DMS53 (cell line): ENCODE results near the gene SFMBT2.
A peak's percentile ranks its signal among the peaks of the same experiment; 100 is the strongest.
"Not testable (repeated sequence)": the region's sequence is repeated elsewhere in the genome, so short reads cannot be mapped to it uniquely, and the experiment has no call there.

Source experiments
- DNase-seq: peaks from one replicate; lab custom pipeline; 2025; lab: John Stamatoyannopoulos, UW

The SFMBT2 gene

DNA sequence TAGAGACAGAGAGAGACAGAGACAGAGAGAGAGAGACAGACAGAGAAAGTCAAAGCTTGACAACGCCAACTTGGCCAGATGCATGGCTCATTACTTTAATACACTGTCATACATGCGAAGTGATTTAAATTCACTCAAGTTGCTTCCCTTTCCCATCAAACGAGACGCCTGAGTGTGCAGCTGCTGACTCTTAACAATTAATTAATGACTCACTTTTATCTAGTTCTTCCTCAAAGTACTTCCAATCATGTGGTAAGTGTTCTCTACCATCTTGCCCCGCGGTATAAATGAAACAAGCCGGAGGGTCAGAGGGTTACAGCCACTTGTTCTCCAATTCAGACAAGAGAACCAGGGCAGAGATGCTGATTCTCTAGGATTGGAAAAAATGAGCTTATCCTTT is 90.8 kb downstream of the SFMBT2 start:
- no peak for DNase-seq

DNA sequence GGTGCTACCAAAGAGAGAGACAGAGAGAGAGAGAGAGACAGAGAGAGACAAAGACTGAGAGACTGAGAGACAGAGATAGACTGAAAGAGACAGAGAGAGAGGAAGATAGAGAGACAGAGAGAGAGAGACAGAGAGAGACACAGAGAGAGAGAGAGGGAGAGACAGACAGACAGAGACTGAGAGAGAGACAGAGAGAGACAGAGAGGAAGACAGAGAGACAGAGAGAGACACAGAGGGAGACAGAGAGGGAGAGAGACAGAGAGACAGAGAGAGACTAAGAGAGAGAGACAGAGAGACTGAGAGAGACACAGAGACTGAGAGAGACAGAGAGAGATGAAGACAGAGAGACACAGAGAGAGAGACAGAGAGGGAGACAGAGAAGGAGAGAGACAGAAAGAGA is 91.2 kb downstream of the SFMBT2 start:
- no peak for DNase-seq

DNA sequence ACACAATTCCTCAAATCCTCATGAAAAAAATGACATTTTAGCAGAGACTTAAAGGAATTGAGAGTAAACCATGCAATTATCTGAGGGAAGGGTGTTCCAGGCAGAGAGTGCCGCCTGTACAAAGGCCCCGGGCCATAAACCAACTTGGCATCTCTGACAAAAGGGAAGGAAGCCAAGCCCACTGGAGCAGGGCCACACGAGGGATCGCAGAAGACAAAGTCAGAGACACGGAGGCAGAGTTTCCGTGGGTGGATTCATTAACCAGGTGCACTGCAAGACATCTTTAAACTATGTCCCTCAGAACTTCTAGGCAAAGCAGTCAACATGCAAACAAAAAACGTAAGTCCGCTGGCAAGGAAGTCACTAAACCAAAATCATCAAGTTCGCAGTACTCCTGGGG is 92.0 kb downstream of the SFMBT2 start:
- DNase-seq: no peak

DNA sequence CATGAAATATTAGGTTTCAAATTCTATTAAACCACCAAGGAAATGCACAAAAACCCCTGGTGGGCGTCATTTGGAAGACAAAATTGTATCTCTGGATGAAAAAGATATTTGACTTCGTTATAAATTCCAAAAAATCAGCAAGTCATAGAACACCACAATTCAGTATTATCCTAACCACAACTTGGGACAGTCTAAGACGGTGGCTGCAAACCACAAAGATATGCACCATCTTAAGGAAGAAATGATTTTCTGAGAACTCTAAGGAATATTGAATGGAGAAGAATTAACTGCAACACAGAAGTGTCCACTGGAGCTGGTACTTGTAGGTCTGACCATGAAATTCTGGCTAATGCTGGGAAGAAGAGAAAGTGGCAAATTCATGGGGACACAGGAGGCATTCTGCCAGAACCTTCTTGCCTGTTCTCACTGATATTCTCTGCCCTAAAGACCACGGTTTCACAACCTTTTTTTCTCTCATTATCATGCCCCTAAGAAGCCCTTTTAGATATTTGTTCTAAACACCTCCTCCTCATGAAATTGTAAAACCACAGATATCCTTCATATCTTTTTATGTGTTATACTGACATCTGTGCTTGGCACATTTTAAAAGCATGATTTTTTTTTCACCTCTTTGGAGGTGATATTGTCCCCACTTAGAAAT is 92.9 kb downstream of the SFMBT2 start:
- DNase-seq: no peak

DNA sequence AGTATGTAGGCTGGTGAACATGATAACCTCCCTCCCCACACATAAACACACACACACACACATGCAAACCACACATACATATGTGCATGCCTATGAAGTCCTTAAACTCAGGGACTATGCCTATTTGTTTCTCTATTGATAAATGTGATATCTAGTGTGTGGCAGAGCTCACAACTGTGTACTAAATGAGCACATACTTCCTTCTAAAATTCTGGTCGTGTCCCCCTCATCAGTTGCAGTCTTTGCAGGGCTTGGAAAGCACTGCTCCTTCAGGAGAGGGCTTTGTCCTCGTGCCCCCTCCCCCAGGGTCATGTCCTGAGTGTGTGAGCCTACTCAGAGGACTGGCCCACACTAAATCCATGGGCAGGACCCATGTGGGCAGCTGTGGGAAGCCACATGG is 94.0 kb downstream of the SFMBT2 start:
- DNase-seq: no peak

DNA sequence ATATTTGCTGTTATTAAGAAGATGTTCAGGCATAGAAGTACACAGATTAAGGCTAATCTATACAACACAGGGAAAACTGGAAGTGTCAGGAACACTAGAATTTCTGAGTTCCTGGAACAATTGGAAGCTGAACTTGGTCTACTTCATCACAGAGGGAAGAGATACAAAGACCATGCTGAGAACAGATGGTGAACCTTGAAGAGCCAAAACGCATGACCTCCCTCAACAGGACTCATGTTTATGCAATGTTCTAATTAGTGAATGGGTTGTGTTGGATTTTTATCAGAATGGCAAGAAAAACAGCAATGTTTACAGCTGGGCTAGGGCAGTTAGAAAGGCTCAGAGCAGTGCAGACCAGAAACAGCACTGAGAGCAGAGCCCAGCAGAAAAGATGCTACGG is 94.9 kb downstream of the SFMBT2 start:
- DNase-seq: no peak

DNA sequence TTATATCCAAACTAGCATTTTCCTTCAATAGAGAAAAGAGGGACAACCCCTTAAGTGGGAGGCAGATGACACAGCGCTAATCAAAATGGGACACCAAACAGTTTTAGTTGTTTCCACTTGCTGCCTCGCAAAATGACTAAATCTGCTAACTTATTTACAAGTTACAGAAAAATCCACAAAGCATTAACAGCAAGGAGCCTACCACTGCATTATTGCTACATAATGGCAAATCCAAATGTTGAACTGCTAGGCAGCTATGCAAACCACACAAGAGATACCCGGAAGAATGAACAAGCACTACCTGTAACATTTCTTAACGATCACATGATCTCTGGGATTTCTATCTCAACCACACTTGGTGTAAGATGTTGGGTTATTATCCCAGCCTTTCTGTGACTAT is 96.7 kb downstream of the SFMBT2 start:
- DNase-seq: no peak

DNA sequence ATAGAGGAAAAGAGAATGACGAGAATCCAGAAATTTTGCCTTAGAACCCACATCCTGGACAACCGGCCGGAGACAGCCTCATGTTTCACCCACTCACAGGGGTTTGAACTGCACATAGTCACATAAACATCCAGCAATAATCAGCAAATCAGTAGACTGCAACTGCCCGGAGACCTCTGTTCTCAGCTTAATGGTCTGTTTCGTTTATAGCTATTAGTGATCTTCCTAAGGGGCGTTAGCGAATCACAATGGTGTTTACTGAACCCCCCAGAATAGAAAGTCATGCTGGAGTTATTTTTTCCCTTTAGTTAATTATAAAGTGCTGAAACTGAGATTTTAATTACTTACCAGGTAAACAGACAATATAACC is 98.4 kb downstream of the SFMBT2 start:
- no peak for DNase-seq

DNA sequence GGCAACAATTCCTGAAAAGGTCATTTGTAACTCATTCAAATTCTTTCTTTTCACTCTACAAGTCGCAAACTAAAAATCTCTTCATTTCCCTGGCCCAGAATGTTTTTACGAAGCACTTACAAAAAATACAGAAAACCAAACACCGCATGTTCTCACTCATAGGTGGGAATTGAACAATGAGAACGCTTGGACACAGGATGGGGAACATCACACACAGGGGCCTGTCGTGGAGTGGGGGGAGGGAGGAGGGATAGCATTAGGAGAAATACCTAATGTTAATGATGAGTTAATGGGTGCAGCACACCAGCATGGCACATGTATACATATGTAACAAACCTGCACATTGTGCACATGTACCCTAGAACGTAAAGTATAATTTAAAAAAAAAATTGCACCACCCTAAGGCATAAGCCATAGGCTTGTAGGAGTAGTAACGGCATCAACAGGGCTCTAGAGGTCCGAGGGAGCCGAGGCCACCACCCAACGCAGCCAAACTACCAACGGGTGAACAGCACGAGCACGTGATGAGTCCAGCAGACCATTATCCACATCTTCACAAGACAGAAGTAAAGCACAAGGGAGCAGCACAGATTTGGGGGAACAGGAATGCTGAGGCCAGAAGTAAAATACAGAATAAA is 98.9 kb downstream of the SFMBT2 start:
- not testable (repeated sequence) for DNase-seq

DNA sequence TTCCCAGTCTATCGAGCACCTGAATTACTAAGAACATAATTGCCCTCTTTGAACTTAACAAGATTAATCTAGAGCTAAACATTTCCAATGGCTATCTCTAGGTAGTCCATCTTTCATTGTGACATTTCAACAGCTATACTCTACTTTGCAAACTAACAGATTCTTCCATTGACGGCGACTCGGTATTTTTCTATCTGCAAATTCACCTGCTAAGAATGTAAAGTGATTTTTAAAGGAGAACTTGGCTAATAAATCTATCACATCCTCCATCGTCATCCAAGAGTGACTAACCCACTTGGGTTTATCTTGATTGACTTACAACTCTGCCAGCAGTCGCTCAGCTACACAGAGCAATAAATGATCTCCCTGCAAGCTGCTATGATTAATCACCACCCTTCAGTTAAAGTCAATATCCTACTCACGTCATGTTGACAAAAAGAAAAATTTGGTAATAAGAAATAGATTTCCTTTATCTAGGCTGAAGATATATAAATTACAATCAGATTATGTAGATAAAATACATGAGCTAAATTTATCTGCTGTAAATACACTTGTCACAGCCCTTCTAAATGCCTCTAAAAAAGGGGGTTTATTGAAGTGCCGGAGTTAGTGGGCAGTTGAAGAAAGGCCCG is 99.5 kb downstream of the SFMBT2 start:
- peak; percentile 8 for DNase-seq

DNA sequence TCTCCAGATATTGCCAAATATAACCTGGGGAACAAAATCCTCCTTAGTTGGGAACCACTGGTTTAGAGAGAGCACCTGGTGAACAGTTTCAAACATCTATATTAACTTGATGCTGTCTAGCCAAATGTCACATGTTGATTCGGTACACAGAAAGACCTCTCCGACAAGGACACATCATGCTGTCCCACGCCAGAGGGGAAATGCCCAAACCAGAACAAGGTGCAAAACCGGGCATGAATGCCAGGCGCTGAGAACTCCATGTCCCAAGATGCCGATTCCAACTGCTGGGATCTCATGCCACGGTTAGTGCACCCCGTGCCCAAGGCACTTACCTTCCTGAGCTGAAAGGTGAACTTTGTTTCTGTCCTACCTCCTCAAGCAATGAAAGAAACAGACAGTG is 100.8 kb downstream of the SFMBT2 start:
- no peak for DNase-seq

DNA sequence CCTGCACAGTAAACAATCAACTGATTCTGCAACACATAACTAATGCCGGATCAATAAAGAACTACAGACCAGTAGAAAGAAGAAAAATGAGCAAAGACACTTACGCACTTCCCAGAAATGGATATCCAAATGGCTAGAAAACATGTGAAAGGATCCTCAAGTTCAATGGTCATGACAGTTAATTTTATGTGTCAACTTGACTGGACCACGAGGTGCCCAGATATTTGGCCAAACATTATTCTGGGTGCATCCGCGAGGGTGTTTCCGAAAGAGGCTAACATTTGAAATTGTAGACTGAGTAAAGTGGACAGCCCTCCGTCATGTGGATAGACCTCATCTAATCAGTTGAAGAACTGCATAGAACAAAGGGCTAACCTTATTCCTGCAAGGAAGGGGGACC is 102.0 kb downstream of the SFMBT2 start:
- no peak for DNase-seq

DNA sequence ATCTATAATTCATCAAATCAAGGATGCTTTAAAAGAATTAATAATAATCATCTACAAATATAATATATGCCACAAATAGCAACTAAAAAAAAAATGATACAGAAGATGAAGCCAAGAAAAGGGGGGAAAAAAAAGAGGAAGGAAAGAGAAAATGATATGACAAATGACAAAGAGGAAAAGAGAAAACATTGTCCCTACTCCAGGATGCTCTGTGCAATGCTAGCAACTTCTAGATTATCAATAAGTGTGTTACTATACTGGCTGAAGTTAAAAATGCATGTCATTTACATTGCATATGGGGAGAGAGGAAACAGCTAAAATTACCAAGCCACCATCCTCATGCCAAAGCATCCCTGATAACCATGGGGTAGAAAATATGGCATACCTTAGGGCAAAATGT is 104.2 kb downstream of the SFMBT2 start:
- no peak for DNase-seq

DNA sequence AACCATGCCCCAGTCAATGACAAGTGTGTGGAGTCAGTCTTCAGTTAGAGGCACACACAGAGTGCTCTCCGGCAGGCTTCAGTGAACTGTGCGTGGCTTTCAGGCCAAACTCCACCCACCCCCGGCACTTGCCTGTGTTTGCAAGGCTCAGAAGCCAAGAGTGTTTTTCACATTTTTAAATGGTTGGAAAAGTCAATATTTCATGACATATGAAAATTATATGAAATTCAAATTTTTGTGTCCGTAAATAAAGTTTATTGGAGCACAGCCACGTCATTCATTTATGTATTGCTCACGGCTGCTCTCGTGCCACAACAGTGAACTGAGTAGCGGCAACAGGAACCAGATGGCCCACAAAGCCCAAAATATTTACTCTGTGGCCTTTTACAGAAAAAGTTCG is 104.7 kb downstream of the SFMBT2 start:
- no peak for DNase-seq

DNA sequence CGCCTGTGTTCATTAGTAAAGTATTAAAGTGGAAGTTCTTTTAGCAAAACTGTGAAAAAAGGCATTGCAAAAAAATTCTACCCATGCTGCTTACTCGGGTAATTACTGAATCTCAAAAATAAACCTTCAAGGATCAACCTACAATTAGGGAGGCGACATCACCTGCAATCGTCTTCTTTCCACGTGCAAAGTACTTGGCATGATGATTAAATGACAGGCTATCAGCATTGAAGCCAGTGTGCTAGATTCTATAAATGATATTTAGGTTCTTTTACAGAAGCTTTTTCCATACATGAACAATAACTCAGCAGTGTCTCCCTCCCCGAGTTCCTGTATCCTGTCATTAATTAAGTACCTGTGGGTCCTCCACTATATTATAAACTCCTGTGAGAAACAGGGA is 105.8 kb downstream of the SFMBT2 start:
- DNase-seq: no peak

DNA sequence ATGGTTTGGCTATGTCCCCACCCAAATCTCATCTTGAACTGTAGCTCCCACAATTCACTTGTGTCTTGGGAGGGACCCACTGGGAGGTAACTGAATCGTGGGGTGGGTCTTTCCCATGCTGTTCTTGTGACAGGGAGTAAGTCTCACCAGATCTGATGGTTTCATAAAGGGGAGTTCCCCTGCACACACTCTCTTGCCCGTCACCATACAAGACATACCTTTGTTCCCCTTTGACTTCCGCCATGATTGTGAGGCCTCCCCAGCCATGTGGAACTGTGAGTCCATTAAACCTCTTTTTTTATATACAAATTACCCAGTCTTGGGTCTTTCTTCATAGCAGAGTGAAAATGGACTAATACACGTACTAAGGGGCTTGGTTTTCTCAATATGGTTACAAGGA is 106.7 kb downstream of the SFMBT2 start:
- no peak for DNase-seq

DNA sequence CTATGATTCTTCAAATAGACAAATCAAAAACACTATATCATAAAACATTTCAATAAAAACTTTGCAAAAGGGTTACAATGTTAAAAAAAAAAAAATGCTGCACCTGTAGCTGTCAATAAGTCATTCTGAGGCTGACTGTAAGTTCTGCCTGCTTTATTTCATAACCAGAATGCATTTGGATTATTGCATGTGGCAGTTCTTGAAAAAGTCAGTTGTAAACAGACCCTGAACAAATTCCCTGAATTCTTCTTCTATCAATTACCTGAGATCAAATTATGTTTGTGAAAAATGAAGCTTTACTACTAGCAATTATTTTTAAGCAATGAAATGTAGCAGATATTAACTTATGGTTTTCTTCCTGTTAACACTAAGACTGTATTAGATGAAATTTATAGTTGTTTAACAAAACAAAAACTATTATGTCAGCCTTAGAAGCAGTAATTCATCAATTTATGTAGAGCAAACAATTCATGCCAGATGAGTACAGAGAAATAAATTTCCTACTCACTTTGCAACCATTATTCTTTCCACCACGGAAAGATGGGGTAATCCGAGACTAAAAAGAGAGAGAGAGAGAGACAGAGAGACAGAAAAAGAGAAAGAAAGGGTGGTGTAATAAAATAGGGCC is 107.8 kb downstream of the SFMBT2 start:
- DNase-seq: no peak

DNA sequence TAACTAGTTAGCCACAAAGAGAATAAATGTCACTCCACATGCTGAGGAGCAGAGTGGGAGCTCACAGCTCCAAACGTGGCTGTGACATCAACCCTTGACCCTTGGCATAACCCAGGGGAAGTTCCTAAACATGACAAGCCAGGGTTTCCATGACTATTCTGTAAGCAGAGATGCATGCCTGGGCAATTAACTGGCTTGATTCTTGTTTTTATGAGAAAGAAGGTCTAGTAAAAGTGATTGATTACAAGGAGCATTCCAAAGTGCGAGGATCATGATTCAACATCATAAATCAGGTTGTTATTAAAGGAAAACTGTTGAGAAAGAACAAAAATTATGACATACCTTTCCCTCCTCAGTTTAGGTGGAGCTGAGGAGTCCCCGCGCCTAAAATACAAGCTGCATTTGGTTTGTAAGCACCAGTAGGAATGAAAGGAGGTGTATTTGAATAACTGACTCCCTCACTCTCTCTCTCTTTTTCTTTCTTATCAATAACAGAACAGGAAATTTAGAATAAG is 108.4 kb downstream of the SFMBT2 start:
- DNase-seq: no peak

DNA sequence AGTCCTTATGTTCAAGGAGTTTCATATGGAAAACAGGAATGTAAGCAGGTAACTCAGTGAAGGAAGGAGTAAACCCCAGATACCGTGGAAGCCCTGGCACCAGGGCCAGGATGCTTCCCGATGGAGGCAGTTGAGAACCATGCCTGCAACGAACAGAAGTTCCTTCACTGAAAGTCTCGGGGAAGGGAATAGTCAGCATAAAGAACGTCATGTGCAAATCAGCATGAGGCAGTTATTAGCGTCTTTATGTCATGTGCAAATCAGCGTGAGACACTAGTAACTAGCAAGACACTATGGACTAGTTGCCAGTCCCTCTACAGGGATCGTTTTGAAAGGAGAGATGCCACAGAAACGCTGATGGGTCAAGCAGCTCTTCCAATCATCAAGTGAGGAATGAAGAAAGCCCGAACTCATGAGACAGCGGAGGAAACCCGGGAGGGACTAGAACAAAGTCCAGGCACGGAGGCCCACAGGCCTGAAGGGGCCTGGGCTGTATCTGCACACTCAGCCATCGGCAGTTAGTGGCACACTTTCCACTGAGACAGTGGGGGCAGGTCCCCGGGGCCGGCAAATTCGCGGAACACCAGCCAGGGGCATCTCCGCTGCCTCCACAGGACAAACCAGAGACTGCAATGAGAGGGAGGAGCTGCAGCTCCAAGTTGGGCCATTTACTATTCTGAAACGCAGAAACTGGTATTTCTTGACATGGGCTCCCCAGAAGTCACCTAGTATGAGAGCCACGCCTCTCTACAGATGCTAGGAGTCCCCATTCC is 109.6 kb downstream of the SFMBT2 start:
- DNase-seq: no peak

DNA sequence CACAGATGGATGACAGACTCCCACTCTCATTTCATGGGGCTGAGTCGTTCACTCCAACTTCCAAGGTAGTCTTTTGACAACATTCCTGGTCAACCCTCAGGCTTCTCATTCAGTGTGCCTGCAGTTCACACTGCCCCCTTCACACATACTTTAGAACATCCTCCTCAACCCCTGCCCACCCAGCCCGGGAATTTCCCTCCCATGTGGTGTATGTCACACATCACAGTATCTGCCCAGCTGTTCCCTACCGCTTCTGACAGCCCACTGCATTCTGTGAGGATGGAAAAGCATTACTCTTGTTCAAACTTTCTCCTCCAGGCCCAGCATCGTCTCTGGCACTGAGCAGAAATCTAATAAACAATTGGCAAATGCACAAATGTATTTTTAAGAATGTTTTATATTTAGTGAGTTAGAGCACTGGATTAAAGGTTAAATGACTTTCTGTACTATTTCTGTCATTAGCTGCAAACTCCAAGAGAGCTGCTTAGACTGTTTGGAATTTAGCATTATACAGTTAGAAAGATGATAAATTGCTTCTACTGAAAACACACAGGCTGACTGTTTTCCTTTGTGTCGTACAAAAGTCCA is 110.4 kb downstream of the SFMBT2 start:
- no peak for DNase-seq

DNA sequence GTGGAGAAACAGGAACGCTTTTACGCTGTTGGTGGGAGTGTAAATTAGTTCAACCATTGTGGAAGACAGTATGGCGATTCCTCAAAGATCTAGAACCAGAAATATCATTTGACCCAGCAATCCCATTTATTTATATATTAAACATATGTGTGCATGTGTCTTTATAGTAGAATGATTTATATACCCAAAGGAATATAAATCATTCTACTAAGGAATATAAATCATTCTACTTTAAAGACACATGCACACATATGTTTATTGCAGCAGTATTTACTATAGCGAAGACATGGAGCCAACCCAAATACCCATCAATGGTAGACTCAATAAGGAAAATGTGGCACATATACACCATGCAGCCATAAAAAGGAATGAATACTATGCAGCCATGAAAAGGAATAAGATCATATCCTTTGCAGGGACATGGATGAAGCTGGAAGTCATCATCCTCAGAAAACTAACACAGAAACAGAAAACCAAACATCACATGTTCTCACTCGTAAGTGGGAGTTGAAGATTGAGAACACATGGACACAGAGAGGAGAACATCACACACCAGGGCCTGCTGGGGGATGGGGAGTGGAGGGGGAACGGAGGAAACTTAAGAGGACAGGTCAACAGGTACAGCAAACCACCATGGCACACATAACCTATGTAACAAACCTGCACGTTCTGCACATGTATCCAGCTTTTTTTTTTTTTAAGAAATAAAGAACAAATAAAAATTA is 111.1 kb downstream of the SFMBT2 start:
- DNase-seq: peak; percentile 30
